ENCODE measurements around the gene VPREB3.
A peak's percentile ranks its signal among the peaks of the same experiment; 100 is the strongest.

The VPREB3 gene

GRCh38 chr22:23791738-23792645 lies 37.8 kb upstream of the VPREB3 start:
- no peak; the same call in 1 of the 2 replicates for TF ChIP-seq TCF4 (CRISPR knock-in tag; IDR thresholded peaks at IDR 0.05; ENCODE audit: borderline replicate concordance)
- no peak for TF ChIP-seq CREB5 (CRISPR knock-in tag; IDR thresholded peaks at IDR 0.05; ENCODE audit: low read depth)
- no peak for TF ChIP-seq ZNF70 (CRISPR knock-in tag; IDR thresholded peaks at IDR 0.05)
- TF ChIP-seq CSDC2 (CRISPR knock-in tag; IDR thresholded peaks at IDR 0.05) = no peak
- no peak for TF ChIP-seq PPARA (CRISPR knock-in tag; IDR thresholded peaks at IDR 0.05; ENCODE audit: borderline replicate concordance)
- TF ChIP-seq ARNTL (CRISPR knock-in tag; IDR thresholded peaks at IDR 0.05; ENCODE audit: borderline replicate concordance, low read depth) = no peak
- no peak for TF ChIP-seq ZFP3 (CRISPR knock-in tag; IDR thresholded peaks at IDR 0.05)
- TF ChIP-seq RARB (CRISPR knock-in tag; IDR thresholded peaks at IDR 0.05) = no peak
- no peak for TF ChIP-seq ESRRG (CRISPR knock-in tag; IDR thresholded peaks at IDR 0.05)
- no peak for TF ChIP-seq GLIS3 (CRISPR knock-in tag; IDR thresholded peaks at IDR 0.05)
- TF ChIP-seq POU6F1 (CRISPR knock-in tag; IDR thresholded peaks at IDR 0.05; ENCODE audit: borderline replicate concordance, low read depth) = no peak
- no peak for TF ChIP-seq ZFP30 (CRISPR knock-in tag; IDR thresholded peaks at IDR 0.05)
- TF ChIP-seq TOX (CRISPR knock-in tag; IDR thresholded peaks at IDR 0.05; ENCODE audit: borderline replicate concordance) = no peak
- no peak for ATAC-seq

- TF ChIP-seq CSDC2 (CRISPR knock-in tag; IDR thresholded peaks at IDR 0.05) (no peak), TCF4 (CRISPR knock-in tag; IDR thresholded peaks at IDR 0.05; ENCODE audit: borderline replicate concordance) (peak; percentile 95), PATZ1 (CRISPR knock-in tag; IDR thresholded peaks at IDR 0.05; ENCODE audit: borderline replicate concordance) (no peak), POU6F1 (CRISPR knock-in tag; IDR thresholded peaks at IDR 0.05; ENCODE audit: borderline replicate concordance, low read depth) (no peak), TSHZ2 (CRISPR knock-in tag; IDR thresholded peaks at IDR 0.05) (peak; percentile 68; the same call in 1 of the 2 replicates)
These were observed 36.9 kb upstream of the VPREB3 start for GRCh38 chr22:23790819-23791737.

GRCh38 chr22:23789638-23790037 lies 35.4 kb upstream of the VPREB3 start:
- ATAC-seq = no peak; the same call in 2 of the 3 replicates
- TF ChIP-seq TSHZ2 (CRISPR knock-in tag; IDR thresholded peaks at IDR 0.05) (no peak), GLIS3 (CRISPR knock-in tag; IDR thresholded peaks at IDR 0.05) (no peak), BACH2 (CRISPR knock-in tag; IDR thresholded peaks at IDR 0.05; ENCODE audit: borderline replicate concordance) (no peak), POU6F1 (CRISPR knock-in tag; IDR thresholded peaks at IDR 0.05; ENCODE audit: borderline replicate concordance, low read depth) (no peak), ZFP30 (CRISPR knock-in tag; IDR thresholded peaks at IDR 0.05) (no peak), ZFP3 (CRISPR knock-in tag; IDR thresholded peaks at IDR 0.05) (no peak), SNAI2 (CRISPR knock-in tag; IDR thresholded peaks at IDR 0.05) (no peak), OSR1 (CRISPR knock-in tag; IDR thresholded peaks at IDR 0.05) (no peak)

More at GRCh38 chr22:23790819-23791737, 36.9 kb upstream of the VPREB3 start:
- no peak for ATAC-seq

All from SK-N-SH treated with all-trans-retinoic acid at 6 μM for 48 hours (cell line).